Small intestine (tissue), 7 donors: ENCODE results near the gene ORC1. TPM values are rescaled to one million over a fixed set of nuclear protein-coding genes. Genes with fewer than 3 reads are reported as not detected.

Experiments
- DNase-seq, 2 donors: peaks; one replicate each; pipeline versions ENCODE4 v3.0.0 to v3.0.0-alpha.2; 2013
- FAIRE-seq: peaks from 2 replicates; lab custom pipeline; 2012; peaks lifted over from hg19 to GRCh38; lab: Jason Lieb, UNC
- H3K27ac ChIP-seq, 3 donors: one replicate each; pipeline ENCODE4 v1.5.1; 2013; ENCODE audit warnings: low read length in 2 of 3, mild to moderate bottlenecking in 2 of 3, control low read depth in 1 of 3, inconsistent platforms in 1 of 3, low read depth in 1 of 3, moderate library complexity in 1 of 3
- H3K27me3 ChIP-seq, 3 donors: one replicate each; pipeline ENCODE4 v1.6.1; 2013; ENCODE audit warnings: low read length in 3 of 3, inconsistent platforms in 1 of 3; ENCODE audit not compliant: control insufficient read depth in 3 of 3, insufficient read depth in 3 of 3
- H3K36me3 ChIP-seq, 3 donors: one replicate each; pipeline ENCODE4 v1.6.1; 2013; ENCODE audit warnings: low read length in 3 of 3, inconsistent platforms in 1 of 3, low read depth in 1 of 3, mild to moderate bottlenecking in 1 of 3, moderate library complexity in 1 of 3; ENCODE audit not compliant: control insufficient read depth in 3 of 3, insufficient read depth in 2 of 3
- H3K4me1 ChIP-seq, 3 donors: one replicate each; pipeline ENCODE4 v1.6.1; 2013; ENCODE audit warnings: low read length in 2 of 3, inconsistent platforms in 1 of 3, low read depth in 1 of 3, mild to moderate bottlenecking in 1 of 3, moderate library complexity in 1 of 3; ENCODE audit not compliant: control insufficient read depth in 3 of 3, insufficient read depth in 2 of 3
- H3K4me3 ChIP-seq, 3 donors: one replicate each; pipeline ENCODE4 v1.5.1; 2013; ENCODE audit warnings: low read length in 3 of 3, control low read depth in 1 of 3, inconsistent platforms in 1 of 3, low read depth in 1 of 3, mild to moderate bottlenecking in 1 of 3, moderate library complexity in 1 of 3
- H3K9me3 ChIP-seq, 2 donors: one replicate each; pipeline ENCODE4 v1.6.1; 2013; ENCODE audit warnings: low read depth in 1 of 2, low read length in 1 of 2; ENCODE audit not compliant: control insufficient read depth in 2 of 2, insufficient read depth in 1 of 2
- WGBS, 3 donors: extraction: QIAGEN DNeasy Blood & Tissue Kit; methylation state at CpG; one replicate each; pipeline ENCODE4 v1.1.7; 2013; 5-methylcytosine and 5-hydroxymethylcytosine counted together
- polyA plus RNA-seq, 4 donors: library from polyadenylated mRNA; stranded (reverse) in 3 of 4; unstranded in 1 of 4; fragments of 200-250 nt in 3 of 4; fragments of 120-200 nt in 1 of 4; gene quantifications; one replicate each; pipeline versions ENCODE4 v1.2.1 to v1.2.3, GENCODE V29; 2013
- donor health status: healthy with polysubstance abuse.
- donor health status: control.
- donor health status: control.
- donor health status: Bipolar disorder and iron deficiency.
- donor health status: healthy.

ORC1 gene
- polyA plus RNA-seq, 4 donors: 0.22 to 5.3 (median 3.2) TPM

DNA sequence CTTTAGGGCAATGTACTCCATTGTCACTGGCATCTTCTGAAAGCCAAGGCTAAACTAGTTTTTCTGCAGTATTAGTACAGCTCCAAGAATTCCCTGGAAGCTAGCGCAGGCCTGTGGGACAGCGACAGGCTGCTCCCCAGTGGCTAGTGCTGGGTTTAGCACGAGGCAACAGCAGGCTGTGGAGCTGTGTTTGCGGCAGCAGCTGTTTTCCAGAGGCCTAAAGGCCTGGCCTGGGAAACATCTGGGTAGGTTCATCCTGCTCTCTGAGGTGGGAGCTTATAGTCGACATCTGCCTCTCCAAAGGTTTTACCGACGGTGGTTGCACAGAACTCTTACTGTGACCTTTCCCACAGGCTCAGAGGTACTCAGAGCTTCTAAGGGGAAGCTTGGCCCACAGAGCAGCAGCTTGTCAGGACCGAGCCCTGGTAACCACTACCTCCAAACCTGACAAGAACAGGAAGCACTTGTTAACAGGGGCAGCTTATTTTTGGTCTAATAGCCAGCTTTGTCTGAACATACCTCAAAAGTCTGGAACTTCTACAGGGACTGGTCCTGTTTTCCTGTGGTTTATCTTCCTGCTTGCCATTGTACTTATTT, 55.4 kb downstream of the ORC1 start:
- H3K27me3 ChIP-seq: no peaks in the 10 kb centered on the region
- WGBS, 3 donors: 55 to 79% (median 68%) methylated on average over 8 of the region's 8 CpGs
- H3K27ac ChIP-seq: no peak overlapping the region
- peak in 1 of 2 donors; percentile 23 for DNase-seq
- H3K4me3 ChIP-seq: no peak overlapping the region
- no peaks in the 10 kb centered on the region for H3K4me1 ChIP-seq
- peaks cover 3 to 37% (median 9%) of the 10 kb centered on the region in 3 donors for H3K36me3 ChIP-seq
- H3K9me3 ChIP-seq: no peaks in the 10 kb centered on the region
- FAIRE-seq: no peak

DNA sequence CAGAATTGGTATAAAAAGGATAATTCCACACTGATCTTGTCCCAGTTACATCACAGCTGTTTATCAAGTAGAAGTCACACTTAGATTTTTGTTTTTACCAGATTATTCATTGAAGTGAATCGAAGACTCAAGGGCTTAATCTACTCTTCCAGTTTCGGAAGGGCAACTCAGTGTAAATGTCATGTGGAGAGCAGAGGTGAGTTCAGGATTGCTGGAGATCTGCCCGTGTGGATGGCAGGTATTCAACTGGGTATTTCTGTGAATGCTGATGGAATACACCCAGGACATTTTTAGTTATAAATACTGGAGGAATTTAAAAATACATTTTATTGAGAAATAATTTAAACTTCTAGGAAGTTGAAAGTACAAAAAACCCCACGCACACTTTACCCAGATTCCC, 57.6 kb downstream of the ORC1 start:
- Histone ChIP-seq H3K27ac (no peak overlapping the region), H3K4me1 (no peaks in the 10 kb centered on the region), H3K9me3 (no peaks in the 10 kb centered on the region), H3K4me3 (no peak overlapping the region), H3K27me3 (no peaks in the 10 kb centered on the region), H3K36me3 (peaks cover 0 to 24% (median 4%) of the 10 kb centered on the region in 3 donors)
- FAIRE-seq: no peak
- WGBS, 3 donors: 89 to 94% (median 91%) methylated on average over 4 of the region's 4 CpGs
- no peak for DNase-seq

DNA sequence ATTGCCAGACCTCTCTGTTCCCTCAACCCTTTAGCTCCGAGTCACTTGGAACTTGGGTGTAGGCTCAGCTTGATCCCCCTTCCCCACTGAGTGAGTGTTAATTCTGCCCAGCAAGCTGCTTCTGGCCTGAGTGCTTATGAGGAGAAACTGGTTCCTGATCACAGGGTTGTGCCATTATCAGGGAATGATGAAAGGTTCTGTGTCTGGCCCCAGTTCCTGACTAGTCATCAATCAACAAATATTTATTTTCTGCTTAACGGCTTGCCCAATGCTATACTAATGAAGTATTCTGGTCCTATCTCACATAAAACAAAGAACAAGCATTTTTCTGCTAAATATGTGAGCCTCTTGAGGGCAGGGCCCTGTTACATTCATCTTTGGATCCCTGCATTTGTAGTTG, 59.0 kb downstream of the ORC1 start:
- 76 to 79% (median 77%) methylated on average over 2 of the region's 2 CpGs for WGBS, 3 donors
- H3K9me3 ChIP-seq: no peaks in the 10 kb centered on the region
- FAIRE-seq: no peak
- H3K27ac ChIP-seq: no peak overlapping the region
- no peaks in the 10 kb centered on the region for H3K27me3 ChIP-seq
- H3K36me3 ChIP-seq: peaks cover 0 to 18% (median 4%) of the 10 kb centered on the region in 3 donors
- no peaks in the 10 kb centered on the region for H3K4me1 ChIP-seq
- H3K4me3 ChIP-seq: no peak overlapping the region
- no peak for DNase-seq

DNA sequence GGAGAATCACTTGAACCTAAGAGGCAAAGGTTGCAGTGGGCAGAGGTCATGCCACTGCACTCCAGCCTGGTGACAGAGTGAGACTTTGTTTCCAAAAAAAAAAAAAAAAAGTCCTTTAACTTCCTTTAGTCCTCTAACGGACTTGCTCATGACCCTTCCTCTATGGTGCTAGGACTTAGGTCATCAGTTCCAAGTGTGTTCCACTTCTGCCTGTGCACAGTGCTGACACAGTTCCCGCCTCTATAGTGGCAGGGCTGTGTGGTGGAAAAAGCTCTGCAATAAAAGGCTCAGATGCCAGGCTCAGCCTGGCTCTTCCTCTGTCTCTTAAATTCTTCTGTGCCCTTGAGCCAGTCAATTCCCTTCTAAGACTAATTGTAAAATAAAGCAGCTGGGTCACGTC, 60.2 kb downstream of the ORC1 start:
- Histone ChIP-seq H3K27ac (no peak overlapping the region), H3K4me1 (no peaks in the 10 kb centered on the region), H3K4me3 (no peak overlapping the region), H3K36me3 (peaks cover 3 to 16% (median 4%) of the 10 kb centered on the region in 3 donors), H3K27me3 (no peaks in the 10 kb centered on the region), H3K9me3 (no peaks in the 10 kb centered on the region)
- DNase-seq: no peak
- FAIRE-seq: no peak
- 69 to 84% (median 79%) methylated on average over 3 of the region's 3 CpGs for WGBS, 3 donors

DNA sequence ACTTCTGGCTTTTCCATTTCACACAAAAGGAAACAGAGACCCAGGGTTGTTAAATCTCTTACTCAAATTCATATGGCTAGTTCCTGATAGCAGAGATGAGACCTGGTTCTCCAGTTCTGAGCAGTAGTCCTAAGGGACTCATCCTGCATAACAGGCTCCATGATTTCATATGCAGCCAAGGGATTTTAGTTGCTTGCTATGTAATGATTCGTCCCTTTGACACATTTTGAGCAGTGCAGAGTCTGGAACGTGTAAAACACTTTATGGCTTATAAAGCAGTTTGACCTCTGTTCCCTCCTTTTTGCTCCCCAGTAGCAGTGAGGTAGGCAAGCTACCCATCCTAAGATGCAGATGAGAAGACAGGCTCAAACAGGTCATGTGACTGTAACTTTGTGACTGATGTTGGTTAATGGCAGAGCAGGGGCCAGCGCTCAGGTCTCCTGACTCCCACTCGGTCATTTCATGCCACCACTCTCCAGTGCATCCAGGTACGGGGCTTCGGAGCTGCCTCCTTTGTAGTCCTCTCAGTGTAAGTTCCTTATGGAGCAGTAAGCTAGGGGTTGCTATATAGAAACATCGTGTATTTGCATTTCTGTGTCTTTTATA, 62.5 kb downstream of the ORC1 start:
- Histone ChIP-seq H3K4me1 (no peaks in the 10 kb centered on the region), H3K4me3 (no peak overlapping the region), H3K27ac (no peak overlapping the region), H3K36me3 (peaks cover 3 to 14% (median 6%) of the 10 kb centered on the region in 3 donors), H3K9me3 (no peaks in the 10 kb centered on the region), H3K27me3 (no peaks in the 10 kb centered on the region)
- FAIRE-seq (no peak), DNase-seq (peak in 1 of 2 donors; percentile 18)
- WGBS, 3 donors: 66 to 74% (median 72%) methylated on average over 7 of the region's 7 CpGs

DNA sequence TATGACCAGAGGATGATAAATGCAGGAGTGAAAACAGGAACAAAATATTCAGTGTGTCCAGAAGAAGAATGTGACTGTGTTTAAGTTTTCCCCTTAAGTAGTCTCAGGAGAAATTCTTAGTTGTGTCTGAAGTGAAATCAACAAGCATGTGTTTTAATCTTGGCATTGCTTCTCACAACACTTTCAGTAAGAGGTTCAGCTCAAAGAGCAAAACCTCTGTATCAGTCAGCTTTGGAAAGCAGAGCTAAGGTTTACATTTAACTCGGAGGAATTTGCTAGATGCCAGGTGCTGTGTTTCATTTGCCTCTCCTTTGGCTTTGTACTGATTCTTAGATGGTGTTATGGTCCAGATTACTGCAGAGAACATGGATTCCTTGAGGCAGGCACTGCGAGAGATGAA, 66.8 kb downstream of the ORC1 start:
- Histone ChIP-seq H3K4me3 (no peak overlapping the region), H3K4me1 (no peaks in the 10 kb centered on the region), H3K27me3 (no peaks in the 10 kb centered on the region), H3K9me3 (no peaks in the 10 kb centered on the region), H3K27ac (no peak overlapping the region), H3K36me3 (peaks cover 3 to 11% (median 6%) of the 10 kb centered on the region in 3 donors)
- DNase-seq: no peak
- FAIRE-seq: no peak
- WGBS, 3 donors: 85 to 87% (median 86%) methylated on average over 2 of the region's 2 CpGs

DNA sequence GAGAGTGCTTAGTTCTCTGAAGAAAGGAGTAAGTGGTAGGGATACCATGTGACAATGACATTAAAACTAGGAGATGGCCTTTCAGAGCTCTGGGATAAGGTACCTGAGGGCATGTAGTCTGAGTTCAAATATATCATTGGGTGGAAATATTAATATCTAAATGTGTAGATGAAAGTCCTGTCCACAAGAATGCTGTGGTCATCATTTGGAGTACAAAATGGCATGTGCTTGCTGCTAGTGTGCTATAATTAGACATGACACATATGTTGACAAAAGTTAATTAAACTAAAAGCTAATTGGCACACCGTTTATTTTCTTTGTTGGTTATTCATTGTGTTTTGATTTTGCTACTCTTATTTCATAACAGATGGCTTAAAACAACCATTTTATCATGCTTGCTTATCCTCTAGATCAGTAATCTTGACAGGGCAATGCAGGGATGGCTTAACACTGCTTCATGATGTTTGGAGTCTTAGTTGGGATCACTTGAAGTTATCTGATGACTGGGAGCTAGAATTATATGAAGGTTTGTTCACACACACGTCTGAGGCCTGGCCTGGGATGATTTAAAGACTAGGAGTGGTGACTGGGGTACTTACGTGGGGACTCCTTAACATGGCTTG, 69.2 kb downstream of the ORC1 start:
- Histone ChIP-seq H3K36me3 (peaks cover 3 to 11% (median 6%) of the 10 kb centered on the region in 3 donors), H3K27ac (no peak overlapping the region)
- FAIRE-seq: no peak

DNA sequence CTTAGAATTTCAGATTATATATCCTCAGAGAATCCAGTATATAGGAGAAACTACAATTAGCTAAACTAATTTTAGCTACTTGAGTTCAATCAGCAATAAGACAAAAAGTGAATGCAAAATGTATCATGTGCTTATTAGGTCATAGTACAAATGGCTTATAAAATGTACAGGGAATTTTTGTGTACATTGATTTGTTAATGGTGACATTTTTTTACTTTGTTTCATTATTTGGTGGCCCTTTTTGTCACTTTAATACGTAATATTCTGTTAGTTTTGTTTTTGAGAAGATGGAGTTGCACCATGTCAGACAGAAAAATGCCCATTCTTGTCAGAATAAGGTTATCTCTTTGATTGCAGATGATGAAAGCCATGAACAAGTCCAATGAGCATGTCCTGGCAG, 71.8 kb downstream of the ORC1 start:
- no peaks in the 10 kb centered on the region for H3K9me3 ChIP-seq
- WGBS, 3 donors: 88 to 90% (median 88%) methylated on average over 1 of the region's 1 CpG
- no peaks in the 10 kb centered on the region for H3K4me1 ChIP-seq
- peaks cover 0 to 7% (median 6%) of the 10 kb centered on the region in 3 donors for H3K36me3 ChIP-seq
- FAIRE-seq: no peak
- DNase-seq: no peak
- H3K27me3 ChIP-seq: no peaks in the 10 kb centered on the region
- no peak overlapping the region for H3K4me3 ChIP-seq
- H3K27ac ChIP-seq: no peak overlapping the region

More for the DNA sequence above, 69.2 kb downstream of the ORC1 start:
- WGBS, 3 donors: 84 to 91% (median 84%) methylated on average over 3 of the region's 3 CpGs
- no peak for DNase-seq
- Histone ChIP-seq H3K4me1 (no peaks in the 10 kb centered on the region), H3K27me3 (no peaks in the 10 kb centered on the region), H3K4me3 (no peak overlapping the region), H3K9me3 (no peaks in the 10 kb centered on the region)
